Tibial nerve (tissue), 4 donors: ENCODE results near the gene ADI1.

Experiments used
- CTCF ChIP-seq, 5 experiments: fragments of 200-600 bp in 3 of 5; fragments of 450-650 bp in 2 of 5; sonication (generic) in 3 of 5; IDR thresholded peaks; one replicate each; pipeline ENCODE4 v1.5.1; 2016 to 2019; ENCODE audit warnings: antibody characterized with exemption in 5 of 5, mild to moderate bottlenecking in 3 of 5, moderate library complexity in 2 of 5
- EP300 ChIP-seq, 2 donors: sonication (generic); formaldehyde crosslinking; IDR thresholded peaks; one replicate each; pipeline ENCODE4 v1.6.1; 2017; ENCODE audit warnings: antibody characterized with exemption in 2 of 2, mild to moderate bottlenecking in 1 of 2

GRCh38 chr2:3517948-3518495 lies 1.3 kb downstream of the ADI1 start:
- TF ChIP-seq CTCF (IDR thresholded peaks at IDR 0.05) (no peak), EP300 (IDR thresholded peaks at IDR 0.05) (no peak)
